ENCODE measurements around the gene TMEM88.

Gene TMEM88

GRCh38 chr17:7886227-7887037, 31.6 kb downstream of the TMEM88 start:
- peak overlapping the region; percentile 68 for H3K27ac ChIP-seq (ENCODE audit: insufficient read depth, low read depth, low read length, poor library complexity, severe bottlenecking)
- peaks cover 13% of the 10 kb centered on the region for H3K27me3 ChIP-seq (ENCODE audit: control insufficient read depth, insufficient read depth, low read length, poor library complexity, severe bottlenecking)
- no peaks in the 10 kb centered on the region for H3K9me3 ChIP-seq (ENCODE audit: control insufficient read depth, low read length)
- H3K4me1 ChIP-seq (ENCODE audit: control insufficient read depth, insufficient read depth, low read length) = peaks cover 39% of the 10 kb centered on the region
- H3K36me3 ChIP-seq (ENCODE audit: control insufficient read depth, insufficient read depth, low read length) = no peaks in the 10 kb centered on the region
- H3K4me3 ChIP-seq (ENCODE audit: insufficient read depth, low read depth, low read length) = peak overlapping the region; percentile 57
- WGBS, 2 experiments = 0 to 1% methylated on average over 30 of the region's 30 CpGs

GRCh38 chr17:7887038-7887481, 32.2 kb downstream of the TMEM88 start:
- Histone ChIP-seq H3K4me1 (ENCODE audit: control insufficient read depth, insufficient read depth, low read length) (peaks cover 39% of the 10 kb centered on the region), H3K27ac (ENCODE audit: insufficient read depth, low read depth, low read length, poor library complexity, severe bottlenecking) (peak overlapping the region; percentile 68)
- WGBS, 2 experiments = 11 to 13% methylated on average over 4 to 5 of the region's 8 CpGs

GRCh38 chr17:7887482-7888183, 32.8 kb downstream of the TMEM88 start:
- no peaks in the 10 kb centered on the region for H3K36me3 ChIP-seq (ENCODE audit: control insufficient read depth, insufficient read depth, low read length)
- no peaks in the 10 kb centered on the region for H3K9me3 ChIP-seq (ENCODE audit: control insufficient read depth, low read length)
- 7% methylated on average over 35 of the region's 35 CpGs for WGBS, 2 experiments
- peaks cover 13% of the 10 kb centered on the region for H3K27me3 ChIP-seq (ENCODE audit: control insufficient read depth, insufficient read depth, low read length, poor library complexity, severe bottlenecking)
- no peak overlapping the region for H3K27ac ChIP-seq (ENCODE audit: insufficient read depth, low read depth, low read length, poor library complexity, severe bottlenecking)
- H3K4me3 ChIP-seq (ENCODE audit: insufficient read depth, low read depth, low read length) = peak overlapping the region; percentile 57
- H3K4me1 ChIP-seq (ENCODE audit: control insufficient read depth, insufficient read depth, low read length) = peaks cover 39% of the 10 kb centered on the region

More at GRCh38 chr17:7887038-7887481, 32.2 kb downstream of the TMEM88 start:
- Histone ChIP-seq H3K27me3 (ENCODE audit: control insufficient read depth, insufficient read depth, low read length, poor library complexity, severe bottlenecking) (peaks cover 13% of the 10 kb centered on the region), H3K4me3 (ENCODE audit: insufficient read depth, low read depth, low read length) (peak overlapping the region; percentile 57), H3K9me3 (ENCODE audit: control insufficient read depth, low read length) (no peaks in the 10 kb centered on the region), H3K36me3 (ENCODE audit: control insufficient read depth, insufficient read depth, low read length) (no peaks in the 10 kb centered on the region)

GRCh38 chr17:7888184-7888920, 33.5 kb downstream of the TMEM88 start, which contains the start of gene CHD3:
CHD3 (plus strand) TSS chr17:7888789; CDS start chr17:7889001, 212 bp downstream.
- Histone ChIP-seq H3K4me1 (ENCODE audit: control insufficient read depth, insufficient read depth, low read length) (peaks cover 38% of the 10 kb centered on the region), H3K9me3 (ENCODE audit: control insufficient read depth, low read length) (no peaks in the 10 kb centered on the region), H3K27ac (ENCODE audit: insufficient read depth, low read depth, low read length, poor library complexity, severe bottlenecking) (no peak within 1 kb of the TSS), H3K36me3 (ENCODE audit: control insufficient read depth, insufficient read depth, low read length) (no peaks in the 10 kb centered on the region), H3K4me3 (ENCODE audit: insufficient read depth, low read depth, low read length) (peak within 1 kb of the TSS; percentile 7), H3K27me3 (ENCODE audit: control insufficient read depth, insufficient read depth, low read length, poor library complexity, severe bottlenecking) (peaks cover 13% of the 10 kb centered on the region)
- WGBS, 2 experiments = 79 to 80% methylated on average over 18 of the region's 18 CpGs

- WGBS, 2 experiments = 59 to 60% methylated on average over 11 of the region's 11 CpGs
- no peak overlapping the region for H3K27ac ChIP-seq (ENCODE audit: insufficient read depth, low read depth, low read length, poor library complexity, severe bottlenecking)
- H3K27me3 ChIP-seq (ENCODE audit: control insufficient read depth, insufficient read depth, low read length, poor library complexity, severe bottlenecking) = peaks cover 13% of the 10 kb centered on the region
- H3K36me3 ChIP-seq (ENCODE audit: control insufficient read depth, insufficient read depth, low read length) = no peaks in the 10 kb centered on the region
- H3K4me1 ChIP-seq (ENCODE audit: control insufficient read depth, insufficient read depth, low read length) = peaks cover 37% of the 10 kb centered on the region
- H3K4me3 ChIP-seq (ENCODE audit: insufficient read depth, low read depth, low read length) = no peak overlapping the region
- H3K9me3 ChIP-seq (ENCODE audit: control insufficient read depth, low read length) = no peaks in the 10 kb centered on the region
Observed at GRCh38 chr17:7889166-7889955, 34.5 kb downstream of the TMEM88 start.

- 94 to 96% methylated on average over 13 to 14 of the region's 15 CpGs for WGBS, 2 experiments
- peaks cover 17% of the 10 kb centered on the region for H3K4me1 ChIP-seq (ENCODE audit: control insufficient read depth, insufficient read depth, low read length)
- no peaks in the 10 kb centered on the region for H3K27me3 ChIP-seq (ENCODE audit: control insufficient read depth, insufficient read depth, low read length, poor library complexity, severe bottlenecking)
- H3K4me3 ChIP-seq (ENCODE audit: insufficient read depth, low read depth, low read length) = no peak overlapping the region
- H3K36me3 ChIP-seq (ENCODE audit: control insufficient read depth, insufficient read depth, low read length) = peaks cover 4% of the 10 kb centered on the region
- H3K9me3 ChIP-seq (ENCODE audit: control insufficient read depth, low read length) = no peaks in the 10 kb centered on the region
- no peak overlapping the region for H3K27ac ChIP-seq (ENCODE audit: insufficient read depth, low read depth, low read length, poor library complexity, severe bottlenecking)
Observed at GRCh38 chr17:7893187-7893880, 38.5 kb downstream of the TMEM88 start.

GRCh38 chr17:7894226-7894625, 39.4 kb downstream of the TMEM88 start:
- H3K27me3 ChIP-seq (ENCODE audit: control insufficient read depth, insufficient read depth, low read length, poor library complexity, severe bottlenecking) = no peaks in the 10 kb centered on the region
- no peaks in the 10 kb centered on the region for H3K9me3 ChIP-seq (ENCODE audit: control insufficient read depth, low read length)
- no peak overlapping the region for H3K4me3 ChIP-seq (ENCODE audit: insufficient read depth, low read depth, low read length)
- no peak overlapping the region for H3K27ac ChIP-seq (ENCODE audit: insufficient read depth, low read depth, low read length, poor library complexity, severe bottlenecking)
- H3K36me3 ChIP-seq (ENCODE audit: control insufficient read depth, insufficient read depth, low read length) = peaks cover 4% of the 10 kb centered on the region
- 92 to 94% methylated on average over 8 to 9 of the region's 9 CpGs for WGBS, 2 experiments
- H3K4me1 ChIP-seq (ENCODE audit: control insufficient read depth, insufficient read depth, low read length) = peaks cover 8% of the 10 kb centered on the region

- peaks cover 4% of the 10 kb centered on the region for H3K36me3 ChIP-seq (ENCODE audit: control insufficient read depth, insufficient read depth, low read length)
- no peak overlapping the region for H3K4me3 ChIP-seq (ENCODE audit: insufficient read depth, low read depth, low read length)
- H3K27ac ChIP-seq (ENCODE audit: insufficient read depth, low read depth, low read length, poor library complexity, severe bottlenecking) = no peak overlapping the region
- peaks cover 2% of the 10 kb centered on the region for H3K4me1 ChIP-seq (ENCODE audit: control insufficient read depth, insufficient read depth, low read length)
- WGBS, 2 experiments = 90 to 97% methylated on average over 8 of the region's 8 CpGs
- H3K27me3 ChIP-seq (ENCODE audit: control insufficient read depth, insufficient read depth, low read length, poor library complexity, severe bottlenecking) = no peaks in the 10 kb centered on the region
- no peaks in the 10 kb centered on the region for H3K9me3 ChIP-seq (ENCODE audit: control insufficient read depth, low read length)
Observed at GRCh38 chr17:7894866-7895265, 40.0 kb downstream of the TMEM88 start.

GRCh38 chr17:7897090-7897489, 42.2 kb downstream of the TMEM88 start:
- no peaks in the 10 kb centered on the region for H3K27me3 ChIP-seq (ENCODE audit: control insufficient read depth, insufficient read depth, low read length, poor library complexity, severe bottlenecking)
- no peak overlapping the region for H3K27ac ChIP-seq (ENCODE audit: insufficient read depth, low read depth, low read length, poor library complexity, severe bottlenecking)
- H3K9me3 ChIP-seq (ENCODE audit: control insufficient read depth, low read length) = no peaks in the 10 kb centered on the region
- 96% methylated on average over 13 of the region's 13 CpGs for WGBS, 2 experiments
- H3K36me3 ChIP-seq (ENCODE audit: control insufficient read depth, insufficient read depth, low read length) = peaks cover 7% of the 10 kb centered on the region
- H3K4me1 ChIP-seq (ENCODE audit: control insufficient read depth, insufficient read depth, low read length) = no peaks in the 10 kb centered on the region
- H3K4me3 ChIP-seq (ENCODE audit: insufficient read depth, low read depth, low read length) = no peak overlapping the region
